Superior temporal gyrus (tissue), 1 donor: Measurements from ENCODE around the gene LMTK3.
"Not testable (repeated sequence)": the region's sequence is repeated elsewhere in the genome, so short reads cannot be mapped to it uniquely, and the experiment has no call there.

Experiments used
- DNase-seq: peaks from one replicate; pipeline ENCODE4 v3.0.0-alpha.2; 2016; ENCODE audit errors: extremely low spot score

Gene LMTK3

GRCh38 chr19:48487948-48488347 is 23.7 kb downstream of the LMTK3 start:
- DNase-seq, result no peak

- DNase-seq, result no peak
Measured at GRCh38 chr19:48487544-48487943, 24.1 kb downstream of the LMTK3 start.

GRCh38 chr19:48486706-48487105 is 24.9 kb downstream of the LMTK3 start:
- not testable (repeated sequence) for DNase-seq

- DNase-seq, result no peak
Measured at GRCh38 chr19:48484931-48485612, 26.6 kb downstream of the LMTK3 start.

GRCh38 chr19:48484247-48484893 is 27.3 kb downstream of the LMTK3 start:
- DNase-seq, result no peak

- DNase-seq, result no peak
Measured at GRCh38 chr19:48483301-48483700, 28.3 kb downstream of the LMTK3 start.

- no peak for DNase-seq
Measured at GRCh38 chr19:48481846-48482639, 29.6 kb downstream of the LMTK3 start.

- peak; percentile 54 for DNase-seq
Measured at GRCh38 chr19:48480558-48481500, 30.8 kb downstream of the LMTK3 start.

GRCh38 chr19:48480183-48480557 is 31.5 kb downstream of the LMTK3 start:
- peak; percentile 69 for DNase-seq

- DNase-seq, result no peak
Measured at GRCh38 chr19:48479686-48480085, 31.9 kb downstream of the LMTK3 start.

- no peak for DNase-seq
Measured at GRCh38 chr19:48478339-48479256, 33.0 kb downstream of the LMTK3 start.

- DNase-seq, result no peak
Measured at GRCh38 chr19:48477698-48478338, 33.8 kb downstream of the LMTK3 start.

GRCh38 chr19:48477067-48477685 is 34.5 kb downstream of the LMTK3 start:
- DNase-seq, result no peak

GRCh38 chr19:48476176-48476575 is 35.5 kb downstream of the LMTK3 start:
- no peak for DNase-seq

GRCh38 chr19:48475369-48476068 is 36.1 kb downstream of the LMTK3 start:
- no peak for DNase-seq

GRCh38 chr19:48474084-48474592 is 37.5 kb downstream of the LMTK3 start:
- no peak for DNase-seq

GRCh38 chr19:48473161-48473966 is 38.3 kb downstream of the LMTK3 start:
- no peak for DNase-seq

GRCh38 chr19:48471836-48472235 is 39.8 kb downstream of the LMTK3 start:
- DNase-seq, result no peak
